Coronary artery (tissue), 2 donors: Measurements from ENCODE around the gene HOXB6.

ENCODE experiments used
- DNase-seq: peaks from one replicate; pipeline ENCODE4 v3.0.0-alpha.2; 2017; ENCODE audit warnings: low spot score
- H3K27ac ChIP-seq, 2 donors: fragments of 200-600 bp; sonication (generic); one replicate each; pipeline ENCODE4 v1.5.1; 2016 to 2019
- H3K4me3 ChIP-seq: fragments of 200-600 bp; sonication (generic); 2 replicates; pipeline ENCODE4 v1.5.1; 2016; ENCODE audit warnings: mild to moderate bottlenecking, moderate library complexity
- TF ChIP-seq, protein P1 (sequence below): fragments of 200-600 bp; sonication (generic); IDR thresholded peaks from one replicate; pipeline ENCODE4 v1.5.1; 2019; ENCODE audit warnings: antibody characterized with exemption

HOXB6 gene

GRCh38 chr17:48633266-48633677 is 28.5 kb upstream of the HOXB6 start:
- no peak overlapping the region for H3K27ac ChIP-seq
- TF ChIP-seq, protein P1, sequence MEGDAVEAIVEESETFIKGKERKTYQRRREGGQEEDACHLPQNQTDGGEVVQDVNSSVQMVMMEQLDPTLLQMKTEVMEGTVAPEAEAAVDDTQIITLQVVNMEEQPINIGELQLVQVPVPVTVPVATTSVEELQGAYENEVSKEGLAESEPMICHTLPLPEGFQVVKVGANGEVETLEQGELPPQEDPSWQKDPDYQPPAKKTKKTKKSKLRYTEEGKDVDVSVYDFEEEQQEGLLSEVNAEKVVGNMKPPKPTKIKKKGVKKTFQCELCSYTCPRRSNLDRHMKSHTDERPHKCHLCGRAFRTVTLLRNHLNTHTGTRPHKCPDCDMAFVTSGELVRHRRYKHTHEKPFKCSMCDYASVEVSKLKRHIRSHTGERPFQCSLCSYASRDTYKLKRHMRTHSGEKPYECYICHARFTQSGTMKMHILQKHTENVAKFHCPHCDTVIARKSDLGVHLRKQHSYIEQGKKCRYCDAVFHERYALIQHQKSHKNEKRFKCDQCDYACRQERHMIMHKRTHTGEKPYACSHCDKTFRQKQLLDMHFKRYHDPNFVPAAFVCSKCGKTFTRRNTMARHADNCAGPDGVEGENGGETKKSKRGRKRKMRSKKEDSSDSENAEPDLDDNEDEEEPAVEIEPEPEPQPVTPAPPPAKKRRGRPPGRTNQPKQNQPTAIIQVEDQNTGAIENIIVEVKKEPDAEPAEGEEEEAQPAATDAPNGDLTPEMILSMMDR, result no peak

GRCh38 chr17:48632579-48633265 is 27.9 kb upstream of the HOXB6 start:
- no peak overlapping the region for H3K4me3 ChIP-seq
- DNase-seq, result no peak
- TF ChIP-seq, protein P1, result no peak
- no peak overlapping the region for H3K27ac ChIP-seq

More at GRCh38 chr17:48633266-48633677, 28.5 kb upstream of the HOXB6 start:
- H3K4me3 ChIP-seq, result no peak overlapping the region
- DNase-seq, result no peak

DNA sequence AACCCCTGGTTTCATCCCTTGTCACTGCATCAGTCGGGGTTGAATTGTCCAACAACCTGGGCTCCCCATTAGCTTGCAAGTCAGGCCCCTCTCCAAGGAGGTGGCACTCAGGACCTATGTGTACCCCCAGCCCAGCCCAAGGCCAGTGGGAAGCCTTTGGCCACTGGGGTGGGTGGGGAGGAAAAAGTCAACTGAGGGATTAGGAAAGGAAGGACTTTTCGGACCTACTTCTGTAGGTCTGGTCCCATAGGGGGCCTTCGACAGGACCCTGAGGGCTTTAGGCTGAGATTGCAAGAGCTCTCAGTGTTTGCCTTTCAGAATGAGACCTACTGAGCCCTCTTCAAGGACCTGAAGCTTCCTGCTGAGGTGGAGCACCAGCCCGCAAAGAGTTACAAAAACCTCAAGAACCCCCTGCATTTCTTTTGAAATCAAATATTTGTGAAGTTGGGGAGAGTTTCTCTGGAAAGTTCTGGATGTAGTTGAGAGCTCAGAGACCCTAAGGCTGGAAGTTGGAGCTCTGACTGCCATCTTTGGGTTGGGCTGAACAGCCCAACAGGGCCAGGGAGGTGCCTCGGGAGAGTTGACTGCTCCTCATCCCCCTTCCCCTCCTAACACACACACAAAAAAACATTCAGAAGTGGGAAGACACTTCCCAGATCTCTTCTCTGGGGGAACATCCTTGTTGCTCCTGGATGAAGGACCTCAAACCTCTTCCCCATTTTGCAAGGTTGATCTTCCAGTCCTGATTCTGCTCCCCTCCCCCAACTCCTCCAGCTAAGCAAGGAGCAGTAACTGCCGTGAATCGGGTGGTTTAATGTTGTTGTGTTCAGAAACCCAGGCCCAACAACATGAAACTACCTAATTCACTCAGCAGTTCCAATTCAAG is 27.1 kb upstream of the HOXB6 start:
- no peak overlapping the region for H3K4me3 ChIP-seq
- DNase-seq, result no peak

DNA sequence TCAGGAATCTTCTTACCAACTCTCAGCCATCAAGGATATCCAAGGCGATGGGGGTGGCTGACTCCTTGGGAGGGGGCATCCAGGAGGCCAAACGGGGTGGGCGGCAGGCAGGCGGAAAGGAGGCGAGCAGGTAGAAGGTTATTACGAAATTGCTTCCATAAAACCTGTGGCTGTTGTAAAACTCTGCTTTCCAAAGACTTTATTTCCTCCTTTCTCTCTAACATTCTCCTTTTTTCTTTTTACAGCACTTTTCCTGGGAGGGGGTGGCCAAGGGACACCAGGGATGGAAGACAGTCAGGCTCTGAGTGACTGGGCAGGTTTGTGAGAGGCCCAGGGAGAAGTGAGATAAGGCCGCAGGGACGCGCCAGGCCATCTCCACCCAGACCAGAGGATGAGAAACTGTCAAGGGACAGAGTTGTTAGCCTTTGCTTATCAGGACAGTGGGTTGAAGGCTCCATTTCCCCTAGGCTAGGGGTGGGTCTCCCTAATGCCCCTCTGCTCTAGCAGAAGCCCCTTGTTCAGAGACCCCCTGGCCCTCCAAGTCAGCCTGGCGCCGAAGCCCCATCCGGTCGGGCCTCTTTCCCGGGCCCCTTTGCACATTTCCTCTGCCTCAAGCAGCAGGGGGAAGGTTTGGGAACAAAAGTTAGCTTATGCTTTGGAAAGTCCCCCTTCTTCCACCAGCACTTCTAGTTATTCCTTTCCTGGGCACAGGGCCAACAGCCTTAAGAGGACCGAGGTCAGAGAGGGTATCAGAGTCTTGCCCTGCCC is 26.3 kb upstream of the HOXB6 start:
- Histone ChIP-seq H3K27ac (no peak overlapping the region), H3K4me3 (no peak overlapping the region)
- TF ChIP-seq, protein P1, result no peak
- DNase-seq, result no peak

More for the DNA sequence above, 27.1 kb upstream of the HOXB6 start:
- TF ChIP-seq, protein P1, result no peak
- no peak overlapping the region for H3K27ac ChIP-seq

- Histone ChIP-seq H3K4me3 (no peak overlapping the region), H3K27ac (no peak overlapping the region)
- TF ChIP-seq, protein P1, result no peak
- DNase-seq, result no peak
Measured at GRCh38 chr17:48630009-48630924, 25.5 kb upstream of the HOXB6 start.

DNA sequence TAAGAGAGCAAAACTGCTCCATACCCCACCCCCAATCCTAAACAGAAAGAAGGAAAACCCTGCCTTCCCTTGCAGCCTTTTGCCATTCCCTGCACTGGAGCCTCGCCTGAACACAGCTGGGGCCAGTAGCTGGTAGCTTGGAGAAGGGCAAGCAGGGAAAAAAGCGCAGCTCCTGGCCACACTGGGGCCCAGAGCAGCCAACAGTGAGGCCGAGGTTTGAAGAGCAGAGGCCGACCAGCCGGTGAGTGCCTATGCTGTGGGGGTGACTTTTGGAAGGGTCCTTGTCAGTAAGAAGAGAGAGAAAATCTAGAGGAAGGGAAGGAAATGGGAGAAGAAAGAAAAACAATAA is 24.6 kb upstream of the HOXB6 start:
- Histone ChIP-seq H3K27ac (no peak overlapping the region), H3K4me3 (no peak overlapping the region)
- DNase-seq, result no peak
- TF ChIP-seq, protein P1, result no peak
